ENCODE measurements around the gene MUSTN1. TPM values are rescaled to one million over a fixed set of nuclear protein-coding genes. Genes with fewer than 3 reads are reported as not detected.

The MUSTN1 gene
- total RNA-seq, 4 donors from 2014 or later = 2.8 to 34.7 (median 6.4) TPM

- no peak for TF ChIP-seq CTCF (IDR thresholded peaks at IDR 0.05)
- no peak for DNase-seq (ENCODE audit: low spot score)
Measured at GRCh38 chr3:52847241-52847640, 12.4 kb upstream of the MUSTN1 start.

DNA sequence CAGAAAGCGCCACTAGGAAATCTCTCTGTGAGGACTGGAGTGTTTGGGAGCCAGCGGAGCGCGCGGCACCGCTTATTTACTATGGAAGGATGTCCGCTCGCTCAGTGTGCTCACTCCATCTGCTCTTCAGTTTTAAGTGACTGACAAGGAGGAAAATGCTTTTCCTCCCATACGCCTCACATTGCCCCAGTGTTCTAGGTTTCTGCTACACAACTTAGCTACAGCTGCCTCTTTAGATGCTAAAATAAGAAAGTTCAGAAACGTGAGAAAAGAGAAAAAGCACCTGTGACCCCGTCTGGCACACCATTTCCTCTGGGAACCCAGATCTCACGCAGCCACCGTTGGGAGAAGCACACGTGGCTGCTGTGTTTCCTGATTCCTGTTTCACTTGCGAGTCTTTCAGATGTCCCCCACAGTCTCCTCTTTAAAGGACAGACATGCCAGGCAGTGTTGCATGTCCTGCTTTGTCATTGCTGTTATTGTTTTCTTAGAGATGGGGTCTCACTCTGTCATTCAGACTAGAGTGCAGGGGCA, 11.7 kb upstream of the MUSTN1 start:
- DNase-seq (ENCODE audit: low spot score) (no peak), ATAC-seq (ENCODE audit: low FRiP score) (no peak)
- TF ChIP-seq CTCF (IDR thresholded peaks at IDR 0.05) = no peak

More at GRCh38 chr3:52847241-52847640, 12.4 kb upstream of the MUSTN1 start:
- ATAC-seq (ENCODE audit: low FRiP score) = no peak

- no peak for ATAC-seq (ENCODE audit: low FRiP score)
- no peak for DNase-seq (ENCODE audit: low spot score)
- no peak for TF ChIP-seq CTCF (IDR thresholded peaks at IDR 0.05)
Measured at GRCh38 chr3:52845691-52846431, 11.0 kb upstream of the MUSTN1 start.

GRCh38 chr3:52845157-52845556, 10.3 kb upstream of the MUSTN1 start:
- no peak for DNase-seq (ENCODE audit: low spot score)
- TF ChIP-seq CTCF (IDR thresholded peaks at IDR 0.05) = no peak
- ATAC-seq (ENCODE audit: low FRiP score) = no peak

DNA sequence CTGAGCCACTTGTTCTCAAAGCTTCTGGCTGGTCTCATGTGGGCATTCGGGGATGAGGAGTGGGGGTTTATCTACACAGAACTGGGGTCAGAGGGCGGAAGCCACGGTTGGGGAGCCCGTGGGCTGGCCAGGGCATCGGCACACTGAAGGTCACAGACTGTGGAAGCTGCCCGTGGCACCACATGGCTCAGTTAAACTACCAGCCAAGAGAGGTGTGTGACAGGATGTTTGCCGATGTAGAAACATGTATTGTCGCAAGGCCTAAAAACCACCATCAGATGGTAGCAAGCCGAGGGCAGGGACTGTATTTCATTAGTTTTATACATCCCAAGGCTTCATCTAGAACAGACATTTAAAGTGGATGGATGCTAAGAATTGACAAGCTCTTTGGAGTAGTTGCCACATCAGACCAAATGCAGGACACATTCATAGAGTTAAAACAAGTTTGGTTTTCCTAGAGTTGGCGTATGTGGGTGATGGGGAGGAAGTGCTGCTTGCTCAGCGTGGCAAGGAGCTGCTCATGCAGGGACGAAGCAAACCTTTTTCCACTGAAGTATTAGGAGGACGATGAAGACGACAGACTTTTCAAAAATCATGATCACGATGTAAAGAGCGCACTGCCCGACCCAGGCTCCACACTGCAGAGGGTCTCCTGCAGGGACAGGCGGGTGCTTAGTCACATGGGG, 9.6 kb upstream of the MUSTN1 start:
- no peak for DNase-seq (ENCODE audit: low spot score)
- ATAC-seq (ENCODE audit: low FRiP score) = no peak
- TF ChIP-seq CTCF (IDR thresholded peaks at IDR 0.05) = no peak

- DNase-seq (ENCODE audit: low spot score) (no peak), ATAC-seq (ENCODE audit: low FRiP score) (no peak)
Measured at GRCh38 chr3:52843881-52844280, 9.1 kb upstream of the MUSTN1 start.

More at GRCh38 chr3:52843881-52844280, 9.1 kb upstream of the MUSTN1 start:
- no peak for TF ChIP-seq CTCF (IDR thresholded peaks at IDR 0.05)
